ENCODE results near the gene STRADB.

STRADB gene

GRCh38 chr2:201467666-201468065, 16.1 kb downstream of the STRADB start:
- TF ChIP-seq, protein P1, sequence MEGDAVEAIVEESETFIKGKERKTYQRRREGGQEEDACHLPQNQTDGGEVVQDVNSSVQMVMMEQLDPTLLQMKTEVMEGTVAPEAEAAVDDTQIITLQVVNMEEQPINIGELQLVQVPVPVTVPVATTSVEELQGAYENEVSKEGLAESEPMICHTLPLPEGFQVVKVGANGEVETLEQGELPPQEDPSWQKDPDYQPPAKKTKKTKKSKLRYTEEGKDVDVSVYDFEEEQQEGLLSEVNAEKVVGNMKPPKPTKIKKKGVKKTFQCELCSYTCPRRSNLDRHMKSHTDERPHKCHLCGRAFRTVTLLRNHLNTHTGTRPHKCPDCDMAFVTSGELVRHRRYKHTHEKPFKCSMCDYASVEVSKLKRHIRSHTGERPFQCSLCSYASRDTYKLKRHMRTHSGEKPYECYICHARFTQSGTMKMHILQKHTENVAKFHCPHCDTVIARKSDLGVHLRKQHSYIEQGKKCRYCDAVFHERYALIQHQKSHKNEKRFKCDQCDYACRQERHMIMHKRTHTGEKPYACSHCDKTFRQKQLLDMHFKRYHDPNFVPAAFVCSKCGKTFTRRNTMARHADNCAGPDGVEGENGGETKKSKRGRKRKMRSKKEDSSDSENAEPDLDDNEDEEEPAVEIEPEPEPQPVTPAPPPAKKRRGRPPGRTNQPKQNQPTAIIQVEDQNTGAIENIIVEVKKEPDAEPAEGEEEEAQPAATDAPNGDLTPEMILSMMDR (IDR thresholded peaks at IDR 0.05): no peak

GRCh38 chr2:201470821-201471731, 19.5 kb downstream of the STRADB start:
- TF ChIP-seq, protein P1 (IDR thresholded peaks at IDR 0.05): no peak

- TF ChIP-seq, protein P1 (IDR thresholded peaks at IDR 0.05): no peak
These were observed 20.3 kb downstream of the STRADB start for GRCh38 chr2:201471732-201472393.

DNA sequence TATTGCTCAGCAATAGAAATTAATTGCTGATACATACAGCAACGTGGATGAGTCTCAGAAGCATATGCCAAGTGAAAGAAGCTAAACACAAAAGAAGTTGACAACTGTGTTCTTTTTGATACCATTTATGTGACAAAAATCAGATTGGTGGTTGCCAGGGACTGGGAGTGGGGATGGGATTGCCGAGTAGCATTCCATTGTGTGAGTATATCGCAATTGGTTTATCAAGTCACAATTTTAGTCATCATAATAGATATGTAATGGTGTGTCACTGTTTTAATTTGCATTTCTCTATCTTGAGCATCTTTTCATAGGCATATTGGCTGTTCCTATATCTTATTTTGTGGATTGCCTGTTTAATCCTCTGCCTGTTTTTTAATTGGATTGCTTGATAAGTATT, 20.9 kb downstream of the STRADB start:
- TF ChIP-seq, protein P1 (IDR thresholded peaks at IDR 0.05): no peak

- TF ChIP-seq, protein P1 (IDR thresholded peaks at IDR 0.05): no peak
These were observed 31.0 kb downstream of the STRADB start for GRCh38 chr2:201482543-201482942.

DNA sequence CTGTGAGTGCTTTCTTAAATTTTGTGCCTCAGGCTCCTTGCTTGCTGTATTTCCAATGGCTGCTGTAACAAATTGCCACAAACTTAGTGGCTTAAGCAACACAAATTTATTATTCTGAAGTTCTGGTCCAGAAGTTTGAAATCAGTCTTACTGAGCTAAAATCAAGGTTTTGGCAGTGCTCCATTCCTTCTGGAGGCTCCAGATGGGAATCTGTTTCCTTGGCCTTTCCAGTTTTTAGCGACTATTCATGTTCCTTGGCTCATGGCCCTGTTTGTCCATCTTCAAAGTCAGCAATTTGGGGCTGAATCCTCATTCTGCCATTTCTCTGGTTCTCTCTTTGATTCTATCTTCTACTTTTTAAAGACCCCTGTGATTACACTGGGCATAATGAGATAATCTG, 31.8 kb downstream of the STRADB start:
- TF ChIP-seq, protein P1 (IDR thresholded peaks at IDR 0.05): no peak

GRCh38 chr2:201484805-201485204, 33.3 kb downstream of the STRADB start:
- TF ChIP-seq, protein P1 (IDR thresholded peaks at IDR 0.05): no peak
